CD4-positive, alpha-beta T cell treated with Interleukin-17A for 4 hours (primary cell): ENCODE data around the gene DUSP2.
A peak's percentile ranks its signal among the peaks of the same experiment; 100 is the strongest.

ENCODE experiments used
- DNase-seq: peaks from one replicate; pipeline ENCODE4 v3.0.0-alpha.2; 2020; ENCODE audit warnings: mixed read lengths

The DUSP2 gene, protein sequence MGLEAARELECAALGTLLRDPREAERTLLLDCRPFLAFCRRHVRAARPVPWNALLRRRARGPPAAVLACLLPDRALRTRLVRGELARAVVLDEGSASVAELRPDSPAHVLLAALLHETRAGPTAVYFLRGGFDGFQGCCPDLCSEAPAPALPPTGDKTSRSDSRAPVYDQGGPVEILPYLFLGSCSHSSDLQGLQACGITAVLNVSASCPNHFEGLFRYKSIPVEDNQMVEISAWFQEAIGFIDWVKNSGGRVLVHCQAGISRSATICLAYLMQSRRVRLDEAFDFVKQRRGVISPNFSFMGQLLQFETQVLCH

GRCh38 chr2:96145036-96145847, at the start of gene DUSP2:
DUSP2 (minus strand) TSS chr2:96145440; CDS start chr2:96145354, 86 bp downstream.
- peak; percentile 92 for DNase-seq

- DNase-seq: no peak
Observed at GRCh38 chr2:96191937-96192670, 46.9 kb upstream of the DUSP2 start.

DNA sequence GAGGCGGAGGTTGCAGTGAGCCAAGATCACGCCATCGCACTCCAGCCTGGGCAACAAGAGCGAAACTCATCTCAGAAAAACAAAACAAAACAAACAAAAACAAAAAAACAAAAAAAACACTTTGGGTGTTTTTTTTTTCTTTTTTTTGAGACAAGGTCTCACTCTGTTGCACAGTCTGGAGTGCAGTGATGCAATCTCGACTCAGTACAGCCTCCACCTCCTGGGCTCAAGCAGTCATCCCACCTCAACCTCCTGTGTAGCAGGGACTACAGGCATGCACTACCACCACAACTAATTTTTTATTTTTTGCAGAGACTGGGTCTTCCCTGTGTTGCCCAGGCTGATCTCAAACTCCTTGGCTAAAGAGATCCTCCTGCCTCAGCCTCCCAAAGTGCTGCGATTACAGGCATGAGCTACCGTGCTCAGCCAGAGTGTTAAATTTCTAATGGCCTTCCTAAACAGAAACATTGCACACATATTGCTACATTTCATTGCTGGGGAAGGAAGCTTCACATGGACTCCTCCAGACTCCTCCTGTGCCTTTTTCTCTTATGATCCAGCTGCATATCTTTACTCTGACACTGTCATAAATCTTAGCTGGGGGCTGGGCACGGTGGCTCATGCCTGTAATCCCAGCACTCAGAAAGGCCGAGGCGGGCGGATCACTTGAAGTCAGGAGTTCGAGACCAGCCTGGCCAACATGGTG, 43.7 kb upstream of the DUSP2 start:
- DNase-seq: no peak

- no peak for DNase-seq
Observed at GRCh38 chr2:96186562-96186961, 41.3 kb upstream of the DUSP2 start.

DNA sequence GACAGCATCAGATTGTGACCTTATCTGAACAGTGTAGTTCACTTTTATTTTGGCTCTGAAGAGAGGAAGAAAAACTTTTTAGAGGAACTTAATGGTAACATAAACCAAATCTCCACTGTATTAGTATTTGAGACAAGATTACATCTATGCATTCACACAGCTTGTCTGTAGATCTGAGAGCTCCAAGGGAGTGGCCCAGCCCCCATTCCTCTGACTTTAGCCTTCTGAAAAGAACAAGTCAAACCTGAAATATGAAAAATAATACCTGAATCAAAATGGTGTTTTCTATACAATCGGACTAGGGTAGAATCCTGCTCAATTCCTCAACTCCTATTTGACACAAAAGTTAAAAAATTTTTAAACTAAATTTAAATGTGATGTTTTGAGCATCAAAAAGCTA, 40.3 kb upstream of the DUSP2 start:
- DNase-seq: no peak

DNA sequence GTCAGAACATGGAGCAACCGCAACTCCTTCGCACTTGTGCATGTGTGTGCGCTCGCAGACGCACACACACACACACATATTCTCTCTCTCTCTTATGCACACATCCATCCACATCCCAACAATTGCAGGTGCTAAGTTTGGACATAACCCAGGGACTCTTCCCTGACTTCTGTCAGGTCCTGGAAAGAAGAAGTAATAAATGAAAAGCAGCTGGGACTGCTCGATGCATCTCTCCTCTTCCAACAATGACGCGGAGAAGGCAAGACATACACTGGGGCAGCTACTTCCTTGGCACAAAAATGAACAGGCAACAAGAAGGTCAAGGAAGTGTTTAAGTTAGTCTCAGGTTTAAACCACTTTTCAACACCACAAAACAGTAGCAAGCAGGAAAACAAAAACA, 39.7 kb upstream of the DUSP2 start:
- DNase-seq: no peak

- no peak for DNase-seq
Observed at GRCh38 chr2:96184188-96184587, 38.9 kb upstream of the DUSP2 start.

DNA sequence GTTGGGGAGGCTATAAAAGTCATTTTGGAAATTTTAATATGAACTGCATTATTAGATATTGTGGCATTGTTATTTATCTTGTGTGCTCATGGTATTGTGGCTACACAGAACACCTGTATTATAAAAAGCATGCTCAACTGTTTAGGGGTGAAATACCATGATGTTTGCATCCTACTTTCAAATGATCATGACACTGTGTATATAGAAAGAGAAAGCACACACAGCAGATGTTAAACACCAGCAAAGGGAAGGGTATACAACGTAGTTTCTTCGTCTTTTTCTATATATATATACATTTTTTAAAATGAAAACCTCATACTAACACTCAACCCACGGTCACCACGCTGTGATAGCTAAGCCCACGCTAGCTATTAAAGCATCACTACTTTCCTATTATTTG, 36.3 kb upstream of the DUSP2 start:
- no peak for DNase-seq

- DNase-seq: no peak
Observed at GRCh38 chr2:96180521-96180920, 35.3 kb upstream of the DUSP2 start.

GRCh38 chr2:96180002-96180401, 34.8 kb upstream of the DUSP2 start:
- no peak for DNase-seq

- no peak for DNase-seq
Observed at GRCh38 chr2:96176661-96177060, 31.4 kb upstream of the DUSP2 start.

- DNase-seq: no peak
Observed at GRCh38 chr2:96175951-96176350, 30.7 kb upstream of the DUSP2 start.

- DNase-seq: peak; percentile 89
Observed at GRCh38 chr2:96174251-96175144, 29.3 kb upstream of the DUSP2 start.

DNA sequence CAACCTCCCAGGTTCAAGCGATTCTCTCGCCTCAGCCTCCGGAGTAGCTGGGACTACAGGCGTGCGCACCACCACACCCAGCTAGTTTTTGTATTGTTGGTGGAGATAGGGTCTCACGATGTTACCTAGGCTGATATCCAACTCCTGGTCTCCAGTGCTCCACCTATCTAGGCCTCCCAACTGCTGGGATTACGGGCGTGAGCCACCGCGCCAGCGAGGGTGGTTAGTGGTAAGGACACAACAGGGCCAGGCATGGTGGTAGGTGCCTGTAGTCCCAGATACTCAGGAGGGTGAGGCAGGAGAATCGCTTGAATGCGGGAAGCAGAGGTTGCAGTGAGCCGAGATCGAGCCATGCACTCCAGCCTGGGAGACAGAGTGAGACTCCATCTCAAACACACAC, 26.6 kb upstream of the DUSP2 start:
- no peak for DNase-seq

GRCh38 chr2:96170626-96171025, 25.4 kb upstream of the DUSP2 start:
- no peak for DNase-seq

- DNase-seq: no peak
Observed at GRCh38 chr2:96169868-96170507, 24.7 kb upstream of the DUSP2 start.

GRCh38 chr2:96167407-96168013, 22.3 kb upstream of the DUSP2 start:
- DNase-seq: no peak

DNA sequence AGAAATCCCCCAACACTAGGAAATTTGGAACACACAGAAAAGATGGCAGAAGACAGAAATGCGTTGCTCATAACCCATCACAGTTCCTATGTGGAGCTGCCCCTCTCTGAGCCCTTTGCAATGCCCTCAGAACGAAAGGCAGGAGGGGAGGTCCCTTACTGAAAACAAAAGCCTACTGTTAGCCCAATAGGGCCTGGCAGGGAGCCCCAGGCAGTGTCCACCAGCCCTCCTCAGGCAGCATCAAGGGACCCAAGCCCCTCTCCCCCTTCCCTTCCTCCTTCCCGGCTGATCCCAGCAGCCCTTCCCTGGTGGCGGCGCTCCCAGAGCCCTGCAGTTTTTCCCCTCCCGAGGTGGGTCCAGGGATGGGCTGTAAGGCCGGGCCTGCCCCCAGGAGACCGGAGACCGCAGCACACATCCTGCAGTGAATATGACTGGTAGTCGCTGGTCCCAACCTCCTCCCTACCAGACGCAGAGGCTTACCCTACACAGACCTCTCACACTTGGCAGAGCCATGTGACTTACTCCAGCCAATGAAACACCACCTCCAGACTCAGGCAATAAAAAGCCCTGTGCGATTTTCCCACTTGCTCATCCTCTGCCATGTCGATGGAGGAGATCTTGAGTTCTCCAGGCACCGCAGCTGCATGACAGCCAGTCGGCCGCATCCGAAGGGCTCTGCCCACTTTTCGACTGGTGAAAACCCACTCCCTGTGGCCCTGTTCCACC, 19.4 kb upstream of the DUSP2 start:
- DNase-seq: peak; percentile 66

DNA sequence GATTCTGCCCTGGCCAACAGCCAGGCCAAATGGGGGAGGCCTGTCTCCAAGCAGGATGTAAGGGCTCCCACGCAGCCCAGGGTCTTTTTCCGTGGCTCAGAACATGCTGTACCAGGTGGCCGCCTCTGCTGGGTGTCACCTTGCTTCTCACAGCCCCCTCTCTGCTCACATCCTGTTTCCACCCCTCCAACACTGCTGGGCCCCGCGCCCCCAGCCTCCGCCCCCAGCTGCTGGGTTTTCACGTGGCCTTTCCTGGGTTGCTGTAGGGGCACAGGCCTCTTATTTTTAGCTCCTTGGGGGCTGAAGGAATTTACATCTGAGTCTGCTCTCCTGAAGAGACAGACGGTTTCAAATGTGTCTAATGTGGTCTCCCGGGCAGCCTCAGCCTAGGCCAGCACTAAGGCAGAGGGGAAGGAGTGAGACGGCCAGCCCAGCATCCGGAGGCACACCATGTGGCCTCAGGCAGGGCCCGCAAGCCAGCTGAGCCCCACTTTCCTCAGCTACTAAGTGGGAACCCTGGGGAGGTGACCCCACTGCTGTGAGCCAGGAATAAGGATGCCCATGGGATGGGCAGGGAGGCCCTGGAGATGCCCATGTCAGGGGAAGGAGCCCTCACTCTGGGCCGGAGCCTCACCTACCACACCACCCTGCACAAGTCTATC, 18.7 kb upstream of the DUSP2 start:
- DNase-seq: peak; percentile 62

- DNase-seq: no peak
Observed at GRCh38 chr2:96163415-96163767, 18.2 kb upstream of the DUSP2 start.
